ENCODE measurements around the gene ENOPH1.
"Not testable (repeated sequence)": the region's sequence is repeated elsewhere in the genome, so short reads cannot be mapped to it uniquely, and the experiment has no call there.

Gene ENOPH1

GRCh38 chr4:82473621-82474164, 43.3 kb downstream of the ENOPH1 start:
- no peak for DNase-seq

- not testable (repeated sequence) for DNase-seq
These were observed 45.5 kb downstream of the ENOPH1 start for GRCh38 chr4:82475931-82476330.

- DNase-seq, result not testable (repeated sequence)
These were observed 47.1 kb downstream of the ENOPH1 start for GRCh38 chr4:82477469-82477868.

GRCh38 chr4:82479562-82479961, 49.2 kb downstream of the ENOPH1 start:
- DNase-seq, result no peak

GRCh38 chr4:82480771-82481505, 50.5 kb downstream of the ENOPH1 start:
- no peak for DNase-seq

- DNase-seq, result no peak
These were observed 51.1 kb downstream of the ENOPH1 start for GRCh38 chr4:82481506-82481840.

- no peak for DNase-seq
These were observed 52.0 kb downstream of the ENOPH1 start for GRCh38 chr4:82482387-82482786.

- no peak for DNase-seq
These were observed 54.8 kb downstream of the ENOPH1 start for GRCh38 chr4:82484996-82485783.

GRCh38 chr4:82489076-82489475, 58.7 kb downstream of the ENOPH1 start:
- no peak for DNase-seq

GRCh38 chr4:82489987-82490386, 59.6 kb downstream of the ENOPH1 start:
- DNase-seq, result no peak

GRCh38 chr4:82491251-82491960, 61.0 kb downstream of the ENOPH1 start:
- DNase-seq, result no peak

GRCh38 chr4:82493721-82494425, 63.5 kb downstream of the ENOPH1 start:
- no peak for DNase-seq

GRCh38 chr4:82495666-82496065, 65.3 kb downstream of the ENOPH1 start:
- DNase-seq, result no peak

- no peak for DNase-seq
These were observed 66.0 kb downstream of the ENOPH1 start for GRCh38 chr4:82496349-82496748.

GRCh38 chr4:82499738-82500434, 69.5 kb downstream of the ENOPH1 start:
- DNase-seq, result no peak

- DNase-seq, result no peak
These were observed 70.2 kb downstream of the ENOPH1 start for GRCh38 chr4:82500435-82501153.

GRCh38 chr4:82501154-82501442, 70.7 kb downstream of the ENOPH1 start:
- DNase-seq, result no peak

- no peak for DNase-seq
These were observed 77.6 kb downstream of the ENOPH1 start for GRCh38 chr4:82508011-82508410.

GRCh38 chr4:82508806-82509428, 78.5 kb downstream of the ENOPH1 start:
- DNase-seq, result no peak

GRCh38 chr4:82510216-82510615, 79.8 kb downstream of the ENOPH1 start:
- no peak for DNase-seq

Measured in NCI-H226 (cell line).